Activated CD8-positive, alpha-beta memory T cell treated with anti-CD3 and anti-CD28 coated beads, Interleukin-2, amount 50 U/mL, for 1 hour (primary cell): ENCODE measurements around the gene TMEM184B.
"Not testable (repeated sequence)": the region's sequence is repeated elsewhere in the genome, so short reads cannot be mapped to it uniquely, and the experiment has no call there.

Source experiments
- DNase-seq: peaks from one replicate; pipeline ENCODE4 v3.0.0-alpha.2; 2020; ENCODE audit errors: extremely low read depth

TMEM184B gene

DNA sequence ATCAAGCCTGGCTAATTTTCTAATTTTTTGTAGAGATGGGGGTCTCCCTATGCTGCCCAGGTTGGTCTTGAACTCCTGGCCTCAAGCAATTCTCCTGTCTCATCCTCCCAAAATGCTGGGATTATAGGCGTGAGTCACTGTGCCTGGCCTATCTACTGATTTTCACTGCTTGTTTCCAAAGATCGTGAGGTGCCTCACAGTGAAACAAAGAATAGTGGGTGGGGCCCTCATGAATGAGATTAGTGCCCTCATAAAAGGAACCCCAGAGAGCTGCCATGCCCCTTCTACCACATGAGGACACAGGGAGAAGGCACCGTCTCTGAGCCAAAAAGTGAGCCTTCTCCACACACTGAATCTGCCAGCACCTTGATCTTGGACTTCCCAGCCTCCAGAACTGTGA lies 23.5 kb downstream of the TMEM184B start:
- no peak for DNase-seq

GRCh38 chr22:38248280-38248679 lies 24.5 kb downstream of the TMEM184B start:
- DNase-seq = no peak

- no peak for DNase-seq
Observed at GRCh38 chr22:38247713-38248112, 25.1 kb downstream of the TMEM184B start.

DNA sequence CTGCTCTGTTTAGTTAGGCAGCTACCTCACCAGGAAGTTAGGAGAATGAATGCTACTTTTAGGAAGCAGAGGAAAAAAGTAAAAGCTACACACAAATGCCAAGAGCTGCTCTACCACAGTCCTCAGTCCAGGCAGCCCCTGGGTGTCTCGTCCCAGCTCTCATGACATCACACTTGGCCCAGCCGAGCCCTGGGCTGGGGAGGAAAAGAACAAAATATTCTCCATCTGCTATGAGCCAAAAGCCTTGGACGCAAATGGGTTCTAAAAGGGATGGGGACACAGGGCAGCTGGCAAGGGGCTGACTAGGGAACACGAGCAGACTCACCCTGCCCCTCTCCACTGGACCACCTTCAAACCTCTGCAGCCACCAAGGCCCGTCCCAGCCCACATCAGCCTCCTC lies 26.1 kb downstream of the TMEM184B start:
- no peak for DNase-seq

DNA sequence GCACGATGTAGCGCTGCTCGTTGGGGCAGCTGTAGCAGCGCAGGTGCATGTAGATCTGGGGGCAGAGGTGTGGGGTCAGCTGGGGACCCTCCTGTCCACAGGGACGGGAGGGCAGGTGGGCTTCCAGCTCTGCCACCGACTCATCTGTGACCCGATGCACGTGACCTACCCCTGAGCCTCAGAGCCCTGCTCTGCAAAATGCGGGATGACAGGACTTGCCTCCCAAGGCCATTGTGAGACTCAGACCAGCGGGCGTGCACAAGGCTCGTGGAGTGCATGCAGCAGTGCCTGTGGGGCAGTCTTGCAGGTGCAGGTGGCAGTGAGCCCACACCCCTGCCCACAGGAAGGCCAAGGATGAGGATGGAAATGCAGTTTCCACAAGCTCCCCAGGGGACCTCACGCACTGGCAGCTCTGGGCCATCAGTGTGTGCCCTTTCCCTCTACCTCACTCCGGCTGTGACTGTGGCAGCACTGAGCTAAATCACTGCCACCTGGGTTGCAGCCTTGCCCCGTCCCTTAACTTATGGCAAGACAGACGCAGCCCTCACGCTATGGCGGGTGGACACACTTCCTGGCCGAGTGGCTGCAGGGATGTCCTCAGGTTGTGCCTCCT lies 26.7 kb downstream of the TMEM184B start:
- no peak for DNase-seq

DNA sequence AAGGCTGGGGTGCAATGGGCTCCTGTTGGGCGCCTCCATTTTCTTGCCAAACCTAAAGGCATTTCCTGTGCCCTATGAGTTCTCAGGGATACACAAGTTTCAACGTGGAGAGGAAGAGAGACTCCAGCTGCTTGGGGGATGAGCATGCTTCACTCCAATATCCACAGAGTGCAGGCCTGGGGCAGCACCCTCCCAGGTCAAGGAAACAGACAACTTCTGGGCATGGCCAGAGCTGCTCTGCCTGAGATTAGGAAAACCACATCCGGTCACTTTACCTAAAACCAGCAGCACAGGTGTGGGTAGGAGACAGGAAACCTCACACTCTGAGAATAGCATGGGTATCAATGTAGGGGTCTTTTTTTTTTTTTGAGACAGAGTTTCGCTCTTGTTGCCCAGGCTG lies 28.7 kb downstream of the TMEM184B start:
- no peak for DNase-seq

- no peak for DNase-seq
Observed at GRCh38 chr22:38243007-38243765, 29.6 kb downstream of the TMEM184B start.

DNA sequence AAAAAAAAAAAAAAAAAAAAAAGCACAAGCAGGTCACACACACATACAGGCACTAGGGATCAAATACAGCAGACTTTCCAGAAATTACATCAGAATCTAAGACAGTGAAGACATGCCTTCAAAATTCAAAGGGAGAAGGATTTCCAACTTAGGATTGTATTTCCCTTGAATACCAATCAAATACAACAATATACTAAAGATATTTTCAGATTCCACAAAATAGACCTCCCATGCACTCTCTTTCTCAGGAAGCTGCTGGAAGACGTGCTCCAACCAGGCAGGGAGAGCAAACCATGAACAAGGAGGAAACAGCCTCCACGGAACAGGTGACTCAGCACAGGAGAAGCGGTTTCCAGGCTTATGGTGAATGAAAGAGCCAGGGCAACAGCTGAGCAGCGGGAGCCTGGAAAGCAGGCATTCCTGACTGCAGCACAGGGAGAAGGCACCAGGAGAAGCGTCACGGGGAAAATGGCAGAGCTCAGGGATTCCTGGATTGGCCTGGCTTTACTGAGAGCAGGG lies 32.0 kb downstream of the TMEM184B start:
- no peak for DNase-seq

GRCh38 chr22:38239101-38239761 lies 33.6 kb downstream of the TMEM184B start:
- DNase-seq = no peak

DNA sequence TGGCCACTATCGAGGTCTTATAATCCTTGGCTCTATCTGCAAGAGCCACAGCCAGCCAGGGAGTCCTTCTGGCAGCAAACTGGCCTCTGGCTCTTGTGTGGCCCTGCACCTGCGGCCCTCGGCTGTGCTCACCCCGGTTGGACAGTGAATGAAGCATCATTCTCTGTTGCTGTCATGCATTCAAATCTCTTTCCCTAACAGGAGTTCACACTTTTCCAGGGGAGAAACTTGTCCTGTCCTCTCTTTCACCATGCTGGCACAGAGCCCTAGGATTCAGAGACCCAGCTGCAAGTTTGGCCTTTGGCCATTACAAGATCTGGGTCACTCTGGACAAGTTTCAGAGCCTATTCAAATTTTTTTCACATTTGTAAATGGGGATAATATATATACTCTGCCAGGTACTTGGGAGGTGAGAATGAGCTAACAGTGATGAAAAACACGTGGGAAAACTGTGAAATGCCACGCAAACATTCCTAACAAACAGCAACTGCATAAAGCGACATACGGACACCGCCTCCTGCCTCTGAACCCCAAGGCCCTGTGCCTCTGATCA lies 34.2 kb downstream of the TMEM184B start:
- DNase-seq = no peak

- DNase-seq = no peak
Observed at GRCh38 chr22:38236786-38237185, 36.0 kb downstream of the TMEM184B start.

DNA sequence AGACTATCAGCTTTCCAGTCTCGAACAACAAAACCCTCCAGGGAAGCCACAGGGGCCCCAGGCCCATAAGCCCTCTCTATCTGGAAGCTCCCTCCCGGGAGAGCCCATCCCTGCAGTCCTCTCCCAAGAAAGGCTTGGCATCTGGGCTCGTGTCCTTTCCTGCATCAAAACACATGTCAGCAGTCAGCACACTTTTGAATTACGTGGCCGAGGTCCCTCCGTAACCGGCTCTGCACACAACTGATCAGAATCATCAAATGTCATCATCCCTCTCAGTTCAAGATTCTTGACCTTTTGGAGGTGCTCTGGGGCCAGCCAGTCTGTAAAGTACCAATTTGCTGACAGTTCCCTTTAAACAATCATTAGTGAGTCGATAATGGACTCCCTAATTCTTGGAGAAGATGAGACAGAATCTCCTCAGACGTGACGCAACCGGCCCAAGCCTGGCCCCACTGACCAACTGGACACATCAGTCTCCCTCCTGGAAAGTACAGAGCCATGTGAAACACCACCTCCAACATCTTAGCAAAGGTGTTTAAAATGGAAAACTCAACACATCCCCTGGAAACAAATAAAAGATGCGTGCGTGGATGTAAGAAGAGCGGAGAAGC lies 37.5 kb downstream of the TMEM184B start:
- DNase-seq = no peak

DNA sequence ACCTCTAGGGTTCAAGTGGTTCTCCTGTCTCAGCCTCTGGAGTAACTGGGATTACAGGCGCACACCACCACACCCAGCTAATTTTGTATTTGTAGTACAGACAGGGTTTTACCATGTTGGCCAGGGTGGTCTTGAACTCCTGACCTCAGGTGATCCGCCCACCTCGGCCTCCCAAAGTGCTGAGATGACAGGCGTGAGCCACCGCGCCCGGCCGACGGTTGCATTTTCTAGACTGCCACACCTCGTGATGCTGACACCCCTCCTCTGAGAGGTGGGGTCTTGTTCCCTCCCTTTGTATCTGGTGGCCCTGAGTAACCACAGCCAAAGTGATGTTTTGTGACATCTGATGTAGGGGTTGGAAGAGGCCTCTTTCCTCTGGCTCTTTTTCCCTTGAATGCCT lies 39.0 kb downstream of the TMEM184B start:
- DNase-seq = not testable (repeated sequence)

- DNase-seq = no peak
Observed at GRCh38 chr22:38233427-38233826, 39.4 kb downstream of the TMEM184B start.

- no peak for DNase-seq
Observed at GRCh38 chr22:38232196-38232595, 40.6 kb downstream of the TMEM184B start.

DNA sequence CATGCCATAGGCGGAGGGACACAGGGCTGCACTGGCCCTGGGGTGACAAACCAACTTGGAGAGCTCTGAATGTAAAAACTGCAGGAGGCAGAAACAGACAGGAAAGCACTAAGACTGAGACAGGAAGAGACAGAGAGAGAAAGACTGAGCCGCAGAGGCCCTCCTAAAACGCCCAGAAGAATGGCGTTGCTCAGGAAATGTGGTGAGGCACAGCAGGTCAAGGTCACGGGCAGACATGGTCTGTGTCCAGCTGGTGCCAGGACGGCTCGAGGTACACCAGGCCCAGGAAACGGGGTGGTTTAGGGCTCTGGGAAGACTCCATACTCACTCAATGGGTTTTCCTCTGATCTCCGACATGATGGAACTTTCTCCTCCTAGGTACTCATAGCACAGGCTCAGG lies 41.9 kb downstream of the TMEM184B start:
- DNase-seq = no peak

DNA sequence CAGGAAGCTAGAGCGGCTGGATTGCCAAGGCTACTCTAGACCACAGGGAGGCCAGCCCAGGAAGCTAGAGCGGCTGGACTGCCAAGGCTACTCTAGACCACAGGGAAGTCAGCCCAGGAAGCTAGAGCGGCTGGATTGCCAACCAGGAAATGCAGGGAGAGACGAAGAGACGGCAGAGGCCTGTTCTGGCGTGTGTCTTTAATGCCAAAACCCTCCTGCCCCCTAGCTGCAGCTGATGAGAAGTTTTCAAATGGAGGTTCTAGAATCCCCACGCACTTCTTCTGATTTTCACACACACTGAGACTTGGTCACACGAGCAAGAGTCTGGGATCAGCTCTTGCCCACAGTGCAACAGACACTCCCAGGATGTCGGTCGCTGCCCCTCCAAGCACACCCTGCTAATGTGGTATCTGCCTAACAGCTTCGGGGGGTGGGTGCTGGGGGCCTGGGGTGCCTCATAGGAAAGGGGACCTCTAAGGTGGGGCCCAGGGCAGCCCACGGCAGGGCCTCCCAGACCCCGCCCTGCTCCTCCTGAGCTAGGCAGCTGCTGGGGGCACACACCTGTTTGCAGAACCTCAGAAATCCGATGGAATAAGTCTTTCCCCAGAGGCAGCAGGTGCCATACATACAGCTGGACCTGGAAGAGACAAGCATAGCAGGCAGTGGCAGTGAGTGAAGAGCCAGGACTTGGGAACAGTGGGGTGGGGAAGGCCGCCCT lies 42.5 kb downstream of the TMEM184B start:
- DNase-seq = no peak

GRCh38 chr22:38228873-38229740 lies 43.7 kb downstream of the TMEM184B start:
- DNase-seq = no peak

DNA sequence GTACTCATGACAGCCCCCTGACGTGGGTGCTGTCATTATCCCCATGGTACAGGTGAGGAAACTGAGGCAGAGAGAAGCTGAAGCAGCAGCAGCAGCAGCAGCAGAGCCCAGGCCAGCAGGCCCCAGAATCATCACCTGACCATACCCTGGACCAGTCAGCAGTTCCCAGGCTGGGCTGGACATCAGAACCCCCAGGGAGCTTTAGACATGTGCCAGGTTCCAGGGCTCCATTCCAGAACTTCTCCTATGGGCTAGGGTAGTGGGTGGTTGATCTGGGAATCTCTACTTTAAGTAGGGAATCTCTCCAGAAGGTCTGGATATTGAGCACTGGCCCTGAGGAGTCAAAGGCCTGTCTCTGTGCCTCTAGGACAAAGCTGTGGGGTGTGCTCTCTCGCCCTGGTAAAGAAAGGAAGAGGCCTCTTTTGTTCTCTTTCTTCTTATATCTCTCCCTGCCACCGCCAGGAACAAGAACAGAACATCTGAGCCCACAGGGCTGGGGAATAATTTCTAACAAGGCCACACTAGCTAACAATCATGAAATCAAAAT lies 44.4 kb downstream of the TMEM184B start:
- DNase-seq = no peak
